Neural cell (in vitro differentiated cells): ENCODE measurements around the gene MKRN1.

Source experiments
- EP300 ChIP-seq: fragments of 450-650 bp; conservative IDR thresholded peaks from 2 replicates; pipeline ENCODE4 v1.6.1; 2014; ENCODE audit warnings: antibody characterized with exemption, mild to moderate bottlenecking, moderate library complexity; ENCODE audit not compliant: poor library complexity, severe bottlenecking
- EZH2 ChIP-seq: fragments of 200-600, 300-800 bp; shearing (Covaris generic), sonication (generic); IDR thresholded peaks from 2 replicates; pipeline ENCODE4 v1.6.1; 2014; ENCODE audit warnings: antibody characterized with exemption, low read length, borderline replicate concordance, mild to moderate bottlenecking; ENCODE audit not compliant: insufficient read depth, poor library complexity, severe bottlenecking
- MXI1 ChIP-seq: fragments of 450-650 bp; conservative IDR thresholded peaks from 2 replicates; pipeline ENCODE4 v1.6.1; 2014; ENCODE audit warnings: antibody characterized with exemption, mild to moderate bottlenecking; ENCODE audit not compliant: poor library complexity, severe bottlenecking
- POLR2AphosphoS5 ChIP-seq: IDR thresholded peaks from 2 replicates; pipeline ENCODE4 v1.6.1; 2012
- RAD21 ChIP-seq: fragments of 450-650 bp; conservative IDR thresholded peaks from 2 replicates; pipeline ENCODE4 v1.6.1; 2014; ENCODE audit warnings: antibody characterized with exemption, mild to moderate bottlenecking, moderate library complexity
- REST ChIP-seq: IDR thresholded peaks from 2 replicates; pipeline ENCODE4 v1.6.1; 2012; ENCODE audit warnings: borderline replicate concordance
- SMC3 ChIP-seq: fragments of 450-650 bp; conservative IDR thresholded peaks from 2 replicates; pipeline ENCODE4 v1.6.1; 2014; ENCODE audit warnings: antibody characterized with exemption, mild to moderate bottlenecking, moderate library complexity; ENCODE audit not compliant: poor library complexity
- TAF1 ChIP-seq: IDR thresholded peaks from 2 replicates; pipeline ENCODE4 v1.6.1; 2012; ENCODE audit warnings: low read depth
- TF ChIP-seq, protein P1 (sequence below): fragments of 450-650 bp; IDR thresholded peaks from 2 replicates; pipeline ENCODE4 v1.5.1; 2014; ENCODE audit warnings: antibody characterized with exemption, mild to moderate bottlenecking, moderate library complexity; ENCODE audit not compliant: poor library complexity, severe bottlenecking

DNA sequence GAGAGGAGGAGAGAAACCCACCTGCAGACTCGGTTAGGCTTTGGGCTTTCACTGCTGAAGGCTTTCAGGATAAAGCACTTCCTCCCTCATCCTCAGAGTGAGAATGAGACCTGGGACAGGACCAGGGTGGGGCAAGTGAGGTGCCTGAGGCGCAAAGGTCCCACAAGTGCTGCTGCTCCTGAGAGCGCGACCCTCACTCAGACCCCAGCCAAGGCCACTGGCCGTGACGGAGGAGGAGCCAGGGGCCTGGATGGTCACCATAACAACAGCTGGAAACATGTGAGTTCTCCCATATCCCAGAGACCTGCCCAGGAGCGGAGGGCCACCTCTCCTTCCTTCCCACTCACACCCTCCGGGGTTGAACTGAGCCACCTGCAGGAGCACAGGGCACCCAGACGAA lies 46.9 kb upstream of the MKRN1 start:
- TF ChIP-seq EZH2 (no peak), POLR2AphosphoS5 (no peak), RAD21 (no peak), REST (no peak), EP300 (no peak), TAF1 (no peak), SMC3 (no peak), MXI1 (no peak)
- TF ChIP-seq, protein P1, sequence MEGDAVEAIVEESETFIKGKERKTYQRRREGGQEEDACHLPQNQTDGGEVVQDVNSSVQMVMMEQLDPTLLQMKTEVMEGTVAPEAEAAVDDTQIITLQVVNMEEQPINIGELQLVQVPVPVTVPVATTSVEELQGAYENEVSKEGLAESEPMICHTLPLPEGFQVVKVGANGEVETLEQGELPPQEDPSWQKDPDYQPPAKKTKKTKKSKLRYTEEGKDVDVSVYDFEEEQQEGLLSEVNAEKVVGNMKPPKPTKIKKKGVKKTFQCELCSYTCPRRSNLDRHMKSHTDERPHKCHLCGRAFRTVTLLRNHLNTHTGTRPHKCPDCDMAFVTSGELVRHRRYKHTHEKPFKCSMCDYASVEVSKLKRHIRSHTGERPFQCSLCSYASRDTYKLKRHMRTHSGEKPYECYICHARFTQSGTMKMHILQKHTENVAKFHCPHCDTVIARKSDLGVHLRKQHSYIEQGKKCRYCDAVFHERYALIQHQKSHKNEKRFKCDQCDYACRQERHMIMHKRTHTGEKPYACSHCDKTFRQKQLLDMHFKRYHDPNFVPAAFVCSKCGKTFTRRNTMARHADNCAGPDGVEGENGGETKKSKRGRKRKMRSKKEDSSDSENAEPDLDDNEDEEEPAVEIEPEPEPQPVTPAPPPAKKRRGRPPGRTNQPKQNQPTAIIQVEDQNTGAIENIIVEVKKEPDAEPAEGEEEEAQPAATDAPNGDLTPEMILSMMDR, result no peak
